GM15510 (cell line): ENCODE data around the gene TCEAL2.
"Not testable (repeated sequence)": the region's sequence is repeated elsewhere in the genome, so short reads cannot be mapped to it uniquely, and the experiment has no call there.

Experiments
- POLR2A ChIP-seq: IDR thresholded peaks from 3 replicates; pipeline ENCODE4 v1.6.1; 2011; ENCODE audit warnings: borderline replicate concordance; ENCODE audit not compliant: insufficient read length; ENCODE audit errors: extremely low read depth

Gene TCEAL2

DNA sequence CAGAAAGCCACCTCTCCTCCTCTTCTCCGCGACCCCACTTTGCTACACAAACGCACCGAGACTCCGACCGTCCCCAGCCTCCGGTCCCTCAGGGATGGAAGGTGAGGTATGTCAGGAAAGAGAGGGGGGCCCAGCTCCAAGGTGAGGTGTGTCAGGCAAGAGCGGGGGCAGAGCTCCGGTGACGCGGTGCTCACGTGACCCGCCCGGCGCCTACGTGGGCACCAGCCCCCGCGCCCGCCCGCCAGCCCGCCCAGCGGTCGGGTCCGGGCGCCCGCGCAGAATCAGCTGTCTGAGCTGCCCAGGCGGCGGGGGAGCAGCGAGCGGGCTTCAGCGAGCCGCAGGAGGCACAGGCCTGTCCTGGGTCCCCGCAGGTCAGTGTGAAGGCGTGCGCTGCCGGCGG lies at the start of gene TCEAL2:
TSS of gene TCEAL2 (plus strand) at position 244 of the 400 bp plus-strand sequence. CDS start 1,152 bp downstream, outside the sequence.
- not testable (repeated sequence) for TF ChIP-seq POLR2A

DNA sequence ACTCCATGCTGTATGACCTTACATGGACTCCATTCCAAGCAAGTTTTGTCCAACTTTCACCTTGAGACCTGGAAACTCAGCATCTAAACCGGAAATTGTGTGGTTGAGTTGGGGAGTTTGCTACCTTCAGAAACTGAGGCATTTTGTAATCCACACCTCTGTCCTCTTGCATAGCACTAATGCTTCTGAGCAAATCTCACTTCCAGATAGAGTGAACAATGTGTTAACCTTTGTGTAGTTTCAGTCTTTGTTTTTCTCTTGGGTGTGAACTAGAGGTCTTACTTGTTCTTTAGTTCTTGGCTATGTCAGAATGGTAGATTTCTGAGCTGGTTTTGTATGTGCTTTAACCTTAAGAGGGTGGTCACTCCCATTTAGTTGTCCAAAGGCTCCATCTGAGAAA lies 48.1 kb upstream of the TCEAL2 start:
- TF ChIP-seq POLR2A: no peak

DNA sequence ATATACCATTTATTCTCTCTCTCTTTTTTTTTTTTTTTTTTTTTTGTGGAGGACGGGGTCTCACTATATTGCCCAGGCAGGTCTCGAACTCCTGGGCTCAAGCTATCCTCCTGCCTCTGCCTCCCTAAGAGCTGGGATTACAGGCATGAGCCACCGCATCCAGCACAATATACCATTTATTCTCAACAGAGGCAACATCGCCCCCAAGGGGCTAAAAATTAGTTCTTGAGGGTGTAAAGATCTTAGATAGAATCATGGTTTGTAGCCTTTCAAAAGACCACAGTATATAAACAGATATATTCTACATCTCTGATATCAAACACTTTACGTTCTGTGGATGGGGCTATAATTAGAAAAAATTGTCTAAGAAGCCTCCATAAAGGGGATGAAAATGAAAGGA lies 39.8 kb upstream of the TCEAL2 start:
- no peak for TF ChIP-seq POLR2A

DNA sequence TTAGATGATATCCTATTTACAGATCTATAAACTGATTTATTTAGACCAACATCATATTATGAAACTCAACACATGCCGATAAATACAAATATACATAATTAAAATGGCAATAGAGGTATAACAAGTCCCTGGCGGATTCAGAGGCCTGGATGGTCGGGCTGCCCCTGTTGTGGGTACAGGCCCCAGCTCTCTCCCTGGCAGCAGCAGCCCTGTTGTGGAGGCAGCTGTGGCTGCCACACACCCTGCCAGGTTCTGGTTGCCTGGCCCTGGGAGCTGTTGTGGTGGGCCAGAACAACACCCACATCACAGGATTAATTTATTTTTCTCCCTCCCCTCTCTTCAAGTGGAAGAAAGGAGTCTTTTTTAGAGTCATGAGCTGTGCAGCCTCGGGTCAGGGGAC lies 12.1 kb upstream of the TCEAL2 start:
- TF ChIP-seq POLR2A: no peak

DNA sequence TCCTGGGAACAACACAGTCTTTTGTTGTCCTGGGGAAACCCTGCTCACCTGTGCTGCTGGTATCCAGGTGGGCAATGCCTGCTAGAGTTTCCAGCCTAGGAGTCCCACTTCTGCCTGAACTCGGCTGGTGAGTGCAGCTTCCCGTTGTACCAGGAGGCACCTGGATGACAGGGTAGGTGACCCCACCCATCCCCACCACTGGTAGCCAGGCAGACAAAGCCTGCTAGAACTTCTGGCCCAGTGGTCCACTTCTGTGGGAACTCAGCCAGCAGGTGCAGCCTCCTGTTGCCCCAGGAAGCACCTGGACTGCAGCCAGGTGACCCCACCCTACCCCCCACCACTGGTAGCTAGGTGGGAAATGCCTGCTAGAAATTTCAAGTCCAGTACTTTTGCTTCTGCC lies 9.7 kb upstream of the TCEAL2 start:
- no peak for TF ChIP-seq POLR2A

DNA sequence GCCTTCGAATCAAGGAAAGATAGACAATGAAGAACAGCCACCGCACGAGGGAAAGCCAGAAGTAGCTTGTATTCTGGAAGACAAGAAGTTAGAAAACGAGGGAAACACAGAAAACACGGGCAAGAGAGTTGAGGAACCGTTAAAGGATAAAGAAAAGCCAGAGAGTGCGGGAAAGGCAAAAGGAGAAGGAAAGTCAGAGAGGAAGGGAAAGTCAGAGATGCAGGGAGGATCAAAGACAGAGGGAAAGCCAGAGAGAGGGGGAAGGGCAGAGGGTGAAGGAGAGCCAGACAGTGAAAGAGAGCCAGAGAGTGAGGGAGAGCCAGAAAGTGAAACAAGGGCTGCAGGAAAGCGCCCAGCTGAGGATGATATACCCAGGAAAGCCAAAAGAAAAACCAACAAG lies 1.4 kb downstream of the TCEAL2 start:
- no peak for TF ChIP-seq POLR2A

DNA sequence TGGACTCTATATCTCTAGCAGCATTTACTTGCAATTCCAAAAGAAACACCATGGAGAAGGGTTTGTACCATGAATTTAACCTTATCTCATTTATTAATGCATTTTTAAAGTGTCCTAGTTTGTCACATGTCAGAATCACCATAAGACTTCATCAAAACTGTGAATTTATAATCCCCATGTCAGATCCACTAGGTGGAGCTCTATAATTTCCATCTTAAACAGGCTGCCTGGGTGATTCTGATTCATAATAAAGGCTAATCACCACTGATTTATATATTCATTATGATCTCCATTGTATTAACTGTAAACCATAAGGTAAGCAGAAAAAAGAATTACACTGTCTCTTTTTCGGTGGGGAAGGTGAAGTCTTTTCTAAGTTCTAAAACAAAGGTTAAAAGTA lies 4.0 kb downstream of the TCEAL2 start:
- no peak for TF ChIP-seq POLR2A

DNA sequence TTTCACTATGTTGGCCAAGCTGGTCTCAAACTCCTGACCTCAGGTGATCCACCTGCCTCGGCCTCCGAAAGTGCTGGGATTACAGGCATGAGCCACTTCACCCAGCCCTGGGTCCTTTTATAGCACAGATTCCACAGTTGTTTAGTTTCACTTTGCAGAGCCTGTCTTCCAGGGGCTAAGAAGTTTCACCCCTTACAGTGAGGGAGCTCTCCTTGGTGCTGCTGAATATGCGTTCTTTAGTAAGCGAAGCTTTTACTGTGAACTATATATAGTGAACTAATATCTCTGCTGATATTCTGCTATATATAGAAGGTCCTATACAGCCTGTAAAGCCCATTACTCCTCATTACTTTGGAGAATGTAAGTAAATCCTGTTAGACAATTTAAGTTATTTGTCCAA lies 12.6 kb downstream of the TCEAL2 start:
- TF ChIP-seq POLR2A: no peak

DNA sequence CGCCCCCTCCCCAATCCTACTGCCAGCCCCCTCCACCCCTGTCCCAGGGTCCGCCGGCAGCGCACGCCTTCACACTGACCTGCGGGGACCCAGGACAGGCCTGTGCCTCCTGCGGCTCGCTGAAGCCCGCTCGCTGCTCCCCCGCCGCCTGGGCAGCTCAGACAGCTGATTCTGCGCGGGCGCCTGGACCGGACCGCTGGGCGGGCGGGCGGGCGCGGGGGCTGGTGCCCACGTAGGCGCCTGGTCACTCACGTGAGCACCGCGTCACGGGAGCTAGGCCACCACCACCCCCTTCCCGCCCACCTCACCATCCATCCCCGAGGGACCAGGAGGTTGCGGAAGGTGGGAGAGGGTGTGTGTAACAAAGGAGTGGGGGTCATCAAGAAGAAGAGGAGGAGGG lies 16.8 kb downstream of the TCEAL2 start, which contains the start of gene TCEAL6:
TSS of gene TCEAL6 (minus strand) at position 208 of the 400 bp plus-strand sequence.
- not testable (repeated sequence) for TF ChIP-seq POLR2A

DNA sequence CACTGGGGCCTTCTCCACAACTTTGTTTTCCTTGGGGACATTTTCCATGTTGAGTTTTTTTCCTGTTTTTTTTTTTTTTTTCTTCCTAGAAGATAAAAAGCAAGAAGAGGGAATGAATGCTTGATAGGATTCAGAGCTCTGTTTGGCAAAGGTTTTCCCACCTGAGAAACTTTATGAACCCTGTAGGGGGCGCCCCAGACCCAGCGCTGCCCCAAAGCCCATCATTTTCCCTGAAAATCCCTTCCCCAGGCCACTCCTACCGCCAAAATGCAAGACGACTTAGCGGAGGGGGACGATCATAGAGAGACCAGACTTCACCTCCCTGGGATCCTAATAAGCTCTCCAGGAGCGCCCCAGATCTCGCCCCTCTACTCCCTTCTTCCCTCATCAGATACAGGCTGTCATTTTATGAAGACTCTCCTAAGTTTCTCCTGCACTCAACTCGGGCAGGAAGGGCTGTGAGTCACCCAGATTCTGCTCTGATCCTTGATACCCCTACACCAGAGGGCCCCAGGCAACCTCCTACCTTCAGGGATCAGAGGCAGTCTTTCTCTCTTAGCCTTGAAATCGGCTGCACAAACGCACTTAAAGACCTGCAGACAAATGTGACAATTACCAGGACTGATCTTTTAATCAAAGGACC lies 28.9 kb downstream of the TCEAL2 start:
- TF ChIP-seq POLR2A: no peak

DNA sequence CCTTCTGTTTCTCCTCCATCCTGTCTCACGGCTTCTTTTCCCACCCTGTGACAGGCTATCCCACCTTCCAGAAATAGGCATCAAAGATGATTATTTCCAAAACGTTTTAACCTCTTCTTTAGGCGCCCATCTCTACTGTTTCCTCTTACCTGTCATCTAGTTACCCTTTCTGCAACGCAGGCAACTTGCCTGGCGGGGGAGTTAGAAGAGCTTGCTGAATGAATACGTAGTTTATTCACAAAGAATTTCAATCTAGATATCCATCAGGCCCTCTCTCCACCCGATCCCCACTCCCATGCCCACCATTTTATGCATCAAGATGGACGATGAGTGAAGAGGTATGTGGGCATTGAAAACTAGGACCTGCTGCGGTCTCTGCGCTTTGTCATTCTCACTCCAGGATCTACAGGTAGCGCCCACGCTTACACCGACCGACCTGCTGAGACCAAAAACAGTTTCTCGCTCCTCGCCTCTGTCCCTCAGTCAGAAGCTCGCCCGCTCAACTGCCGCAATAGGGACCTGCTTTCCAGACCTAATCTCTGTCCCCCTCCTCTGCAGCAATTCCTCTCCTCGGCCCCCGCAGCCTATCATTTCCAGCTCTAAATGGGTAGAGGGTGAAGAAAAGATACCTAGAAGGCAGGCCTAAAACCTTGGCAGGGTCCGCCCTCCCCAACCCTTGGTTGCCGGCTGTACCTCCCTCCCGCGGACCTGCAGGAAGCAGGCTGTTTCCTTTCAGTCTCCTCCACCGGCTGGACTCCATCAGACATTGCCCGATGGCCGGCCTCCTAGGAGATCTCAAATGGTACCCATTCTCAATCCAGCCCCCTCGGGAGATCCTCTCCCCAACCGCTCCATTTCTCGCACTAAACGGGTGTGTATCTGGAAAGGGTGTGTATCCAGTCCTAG lies 29.7 kb downstream of the TCEAL2 start:
- TF ChIP-seq POLR2A: no peak

DNA sequence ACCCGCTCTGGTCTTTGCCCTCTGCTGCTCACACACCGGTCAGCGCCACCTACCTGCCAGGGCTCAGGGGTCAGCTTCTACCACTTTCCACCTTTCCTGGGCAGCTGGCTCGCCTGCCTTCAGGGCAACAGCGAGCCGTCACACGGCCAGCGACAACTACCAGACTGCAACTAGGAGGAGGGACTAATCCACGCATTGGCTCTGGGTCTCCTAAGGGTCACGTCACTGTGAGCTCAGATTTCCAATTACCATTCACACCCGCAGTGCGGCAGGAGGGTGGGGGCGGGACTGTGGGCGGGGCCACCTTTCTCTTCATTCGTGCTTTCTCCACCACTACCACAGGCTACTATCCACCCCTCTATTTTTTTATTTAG lies 30.3 kb downstream of the TCEAL2 start, which contains the start of gene BEX5:
TSS of gene BEX5 (minus strand) at position 172 of the 374 bp plus-strand sequence. CDS start 1,712 bp downstream, outside the sequence.
- TF ChIP-seq POLR2A: no peak
